ENCODE data around the gene MAPK8IP2.

DNA sequence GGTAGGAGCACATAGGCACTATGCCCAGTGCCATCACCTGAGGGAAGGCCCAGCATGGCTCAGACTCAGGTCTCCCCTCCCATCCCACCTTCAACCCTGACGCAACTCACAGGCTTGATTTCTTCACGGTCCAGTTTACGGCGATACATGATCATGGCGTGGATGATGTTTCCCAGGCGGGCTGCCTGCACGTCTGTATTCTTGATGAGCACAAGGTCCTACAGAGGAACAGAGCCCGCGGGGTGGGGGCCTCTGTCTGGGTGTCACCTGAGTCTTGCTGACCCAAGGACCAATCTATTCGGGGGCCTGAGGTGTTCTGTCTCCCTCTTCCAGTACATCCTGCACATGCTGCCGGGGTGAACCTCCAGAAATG, 26.2 kb upstream of the MAPK8IP2 start:
- TF ChIP-seq POLR2A (IDR thresholded peaks at IDR 0.05; ENCODE audit: borderline replicate concordance, extremely low read depth, insufficient read depth, insufficient read length) (no peak), JUND (IDR thresholded peaks at IDR 0.05) (no peak), POLR2AphosphoS5 (IDR thresholded peaks at IDR 0.05; ENCODE audit: low read depth, low read length) (no peak), ZFX (IDR thresholded peaks at IDR 0.05) (no peak), RAD21 (IDR thresholded peaks at IDR 0.05; ENCODE audit: low read depth) (no peak), CEBPB (IDR thresholded peaks at IDR 0.05; ENCODE audit: low read depth) (no peak)
- TF ChIP-seq, protein P1, sequence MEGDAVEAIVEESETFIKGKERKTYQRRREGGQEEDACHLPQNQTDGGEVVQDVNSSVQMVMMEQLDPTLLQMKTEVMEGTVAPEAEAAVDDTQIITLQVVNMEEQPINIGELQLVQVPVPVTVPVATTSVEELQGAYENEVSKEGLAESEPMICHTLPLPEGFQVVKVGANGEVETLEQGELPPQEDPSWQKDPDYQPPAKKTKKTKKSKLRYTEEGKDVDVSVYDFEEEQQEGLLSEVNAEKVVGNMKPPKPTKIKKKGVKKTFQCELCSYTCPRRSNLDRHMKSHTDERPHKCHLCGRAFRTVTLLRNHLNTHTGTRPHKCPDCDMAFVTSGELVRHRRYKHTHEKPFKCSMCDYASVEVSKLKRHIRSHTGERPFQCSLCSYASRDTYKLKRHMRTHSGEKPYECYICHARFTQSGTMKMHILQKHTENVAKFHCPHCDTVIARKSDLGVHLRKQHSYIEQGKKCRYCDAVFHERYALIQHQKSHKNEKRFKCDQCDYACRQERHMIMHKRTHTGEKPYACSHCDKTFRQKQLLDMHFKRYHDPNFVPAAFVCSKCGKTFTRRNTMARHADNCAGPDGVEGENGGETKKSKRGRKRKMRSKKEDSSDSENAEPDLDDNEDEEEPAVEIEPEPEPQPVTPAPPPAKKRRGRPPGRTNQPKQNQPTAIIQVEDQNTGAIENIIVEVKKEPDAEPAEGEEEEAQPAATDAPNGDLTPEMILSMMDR (IDR thresholded peaks at IDR 0.05 in 2 of 3, conservative IDR thresholded peaks at IDR 0.05 in 1 of 3; ENCODE audit: borderline replicate concordance in 1 of 3, insufficient read depth in 1 of 3, low read depth in 2 of 3, low read length in 2 of 3), result no peak
